ENCODE data around the gene GPHN. TPM values are rescaled to one million over a fixed set of nuclear protein-coding genes. Genes with fewer than 3 reads are reported as not detected.

GPHN gene
- total RNA-seq, 4 donors from 2014 or later, result 14.8 to 20.8 (median 17.0) TPM

DNA sequence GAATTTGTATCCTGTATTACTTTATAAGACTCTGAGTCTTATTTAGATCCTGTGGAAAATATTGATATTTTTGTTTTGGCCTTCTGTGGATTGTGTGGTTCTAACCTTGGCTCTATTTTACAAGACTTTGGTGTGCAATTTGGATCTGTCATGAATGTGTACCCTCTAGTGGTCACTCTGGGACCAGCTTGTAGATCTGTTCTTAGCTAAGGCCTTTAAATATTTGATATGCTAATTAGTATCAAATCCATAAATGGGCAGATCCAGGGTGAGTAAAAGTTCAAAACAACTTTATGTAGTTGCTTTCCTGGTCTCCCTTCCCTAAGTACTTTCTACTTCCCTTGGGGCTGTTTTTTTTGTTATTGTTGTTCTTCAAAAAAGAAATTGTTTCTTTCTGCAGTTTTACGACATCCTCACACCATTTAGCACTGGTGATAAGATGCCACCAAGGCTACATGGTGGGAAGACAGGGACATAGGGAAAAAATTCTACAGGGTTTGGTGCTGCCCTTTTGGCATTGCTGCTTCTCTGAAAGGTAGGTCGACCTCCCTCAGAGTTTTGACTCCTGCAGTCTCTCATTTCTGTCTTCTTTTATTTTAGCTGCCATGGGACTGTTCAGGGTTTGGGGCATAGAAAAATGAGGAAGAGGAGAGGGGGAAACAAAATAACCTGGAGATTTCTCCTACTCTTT lies 238.5 kb downstream of the GPHN start:
- no peak for TF ChIP-seq POLR2A (IDR thresholded peaks at IDR 0.05)
- TF ChIP-seq, protein P1, sequence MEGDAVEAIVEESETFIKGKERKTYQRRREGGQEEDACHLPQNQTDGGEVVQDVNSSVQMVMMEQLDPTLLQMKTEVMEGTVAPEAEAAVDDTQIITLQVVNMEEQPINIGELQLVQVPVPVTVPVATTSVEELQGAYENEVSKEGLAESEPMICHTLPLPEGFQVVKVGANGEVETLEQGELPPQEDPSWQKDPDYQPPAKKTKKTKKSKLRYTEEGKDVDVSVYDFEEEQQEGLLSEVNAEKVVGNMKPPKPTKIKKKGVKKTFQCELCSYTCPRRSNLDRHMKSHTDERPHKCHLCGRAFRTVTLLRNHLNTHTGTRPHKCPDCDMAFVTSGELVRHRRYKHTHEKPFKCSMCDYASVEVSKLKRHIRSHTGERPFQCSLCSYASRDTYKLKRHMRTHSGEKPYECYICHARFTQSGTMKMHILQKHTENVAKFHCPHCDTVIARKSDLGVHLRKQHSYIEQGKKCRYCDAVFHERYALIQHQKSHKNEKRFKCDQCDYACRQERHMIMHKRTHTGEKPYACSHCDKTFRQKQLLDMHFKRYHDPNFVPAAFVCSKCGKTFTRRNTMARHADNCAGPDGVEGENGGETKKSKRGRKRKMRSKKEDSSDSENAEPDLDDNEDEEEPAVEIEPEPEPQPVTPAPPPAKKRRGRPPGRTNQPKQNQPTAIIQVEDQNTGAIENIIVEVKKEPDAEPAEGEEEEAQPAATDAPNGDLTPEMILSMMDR (IDR thresholded peaks at IDR 0.05), result no peak
- no peak overlapping the region for H3K4me3 ChIP-seq (ENCODE audit: low read depth, poor library complexity, severe bottlenecking)
- intact Hi-C loops (cut with DNase I; ENCODE audit: low total_unique reads), result no loop called here
- DNase-seq (ENCODE audit: low spot score in 2 of 2), result no peak
- WGBS, 2 donors, result 79 to 86% methylated on average over 2 of the region's 2 CpGs

DNA sequence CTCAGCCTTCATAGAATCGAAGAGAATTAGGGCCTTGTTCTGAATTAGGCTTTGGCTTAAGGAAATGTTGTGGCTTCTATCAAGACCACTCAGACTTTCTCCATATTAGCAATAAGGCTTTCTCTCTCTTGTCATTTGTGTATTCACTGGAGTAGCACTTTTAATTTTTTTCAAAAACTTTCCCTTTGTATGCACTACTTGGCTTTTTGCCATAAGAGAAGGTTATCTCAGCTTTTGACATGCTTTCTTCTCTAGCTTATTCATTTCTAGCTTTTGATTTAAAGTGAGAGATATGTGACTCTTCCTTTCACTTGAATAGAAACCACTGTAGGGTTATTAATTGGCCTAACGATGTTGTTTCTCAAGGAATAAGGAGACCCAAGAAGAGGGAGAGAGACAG lies 244.2 kb downstream of the GPHN start:
- WGBS, 2 donors, result 71 to 78% methylated on average over 2 of the region's 2 CpGs
- intact Hi-C loops (cut with DNase I; ENCODE audit: low total_unique reads), result no loop called here
- H3K4me3 ChIP-seq (ENCODE audit: low read depth, poor library complexity, severe bottlenecking), result no peak overlapping the region
- no peak for DNase-seq (ENCODE audit: low spot score in 2 of 2)
- TF ChIP-seq, protein P1 (IDR thresholded peaks at IDR 0.05), result no peak
- no peak for TF ChIP-seq POLR2A (IDR thresholded peaks at IDR 0.05)

DNA sequence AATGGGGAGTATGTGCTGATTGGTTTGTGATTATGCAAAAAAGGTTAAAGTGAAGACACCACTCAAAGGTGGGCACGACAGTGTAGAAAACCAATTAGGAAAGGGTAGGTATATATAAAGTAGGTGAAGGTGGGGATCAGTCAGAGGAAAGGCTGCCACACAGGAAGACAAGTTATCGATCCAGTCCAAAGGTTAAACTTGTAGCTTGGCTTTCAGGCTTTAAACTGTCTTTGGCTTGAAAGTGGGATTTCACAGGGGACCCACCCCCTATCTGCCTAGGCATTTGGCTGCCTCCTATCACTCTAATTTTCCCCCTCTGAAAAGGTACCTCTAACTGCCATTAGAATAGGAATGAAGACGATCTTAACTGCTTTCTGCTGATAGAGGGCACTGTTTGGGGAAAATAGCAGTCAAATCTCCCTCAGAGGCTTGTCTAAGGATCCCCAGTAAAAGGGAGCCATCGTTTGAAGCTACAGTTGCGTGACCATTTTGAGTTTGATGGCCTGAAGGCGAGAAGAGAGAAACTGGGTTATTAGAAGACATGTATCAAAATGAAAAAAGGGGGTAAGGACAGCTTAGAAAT lies 250.2 kb downstream of the GPHN start:
- intact Hi-C loops (cut with DNase I; ENCODE audit: low total_unique reads), result no loop called here
- 84 to 88% methylated on average over 6 of the region's 6 CpGs for WGBS, 2 donors
- DNase-seq (ENCODE audit: low spot score in 2 of 2), result no peak
- no peak for TF ChIP-seq POLR2A (IDR thresholded peaks at IDR 0.05)
- TF ChIP-seq, protein P1 (IDR thresholded peaks at IDR 0.05), result no peak
- H3K4me3 ChIP-seq (ENCODE audit: low read depth, poor library complexity, severe bottlenecking), result no peak overlapping the region

DNA sequence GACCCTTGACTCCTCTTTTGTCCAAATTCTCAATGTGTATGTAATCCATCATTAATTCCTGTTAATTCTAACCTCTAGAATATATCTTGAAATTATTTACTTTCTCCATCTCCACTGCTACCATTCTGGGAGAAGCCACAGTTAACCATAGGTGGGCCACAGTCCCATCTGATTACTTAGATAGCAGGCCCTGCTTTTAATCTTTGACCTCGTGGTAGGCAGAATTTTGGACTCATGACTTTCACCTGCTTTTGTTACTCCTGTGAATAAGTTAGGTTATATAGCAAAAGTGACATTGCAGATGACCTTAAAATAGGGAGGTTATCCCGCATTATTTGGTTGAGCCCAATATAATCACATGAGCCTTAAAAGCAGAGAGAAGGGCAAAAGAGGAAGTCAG lies 264.2 kb downstream of the GPHN start:
- no peak for TF ChIP-seq POLR2A (IDR thresholded peaks at IDR 0.05)
- TF ChIP-seq, protein P1 (IDR thresholded peaks at IDR 0.05), result no peak
- no peak overlapping the region for H3K4me3 ChIP-seq (ENCODE audit: low read depth, poor library complexity, severe bottlenecking)
- 83 to 85% methylated on average over 2 of the region's 2 CpGs for WGBS, 2 donors

DNA sequence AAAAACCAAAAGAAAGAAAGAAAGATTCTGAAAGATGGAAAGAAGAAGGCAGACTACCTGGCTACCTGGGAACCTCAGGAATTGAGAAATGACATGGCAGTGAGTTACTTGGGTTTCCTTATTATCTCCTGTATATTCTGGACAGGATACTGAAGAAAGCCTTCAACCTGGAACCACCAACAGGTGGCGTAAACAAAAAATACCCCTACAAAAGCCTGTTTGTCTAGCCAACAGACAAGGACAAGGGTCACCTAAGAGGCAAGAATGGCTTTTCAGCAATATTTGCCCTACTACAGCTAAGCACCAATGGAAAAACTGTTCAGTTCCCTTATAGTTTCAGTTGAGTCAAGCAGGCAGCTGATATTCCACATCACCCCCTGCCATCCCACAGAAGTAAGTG lies 274.9 kb downstream of the GPHN start:
- intact Hi-C loops (cut with DNase I; ENCODE audit: low total_unique reads), result no loop called here
- H3K4me3 ChIP-seq (ENCODE audit: low read depth, poor library complexity, severe bottlenecking), result no peak overlapping the region
- no peak for DNase-seq (ENCODE audit: low spot score in 2 of 2)
- 96 to 97% methylated on average over 1 of the region's 1 CpG for WGBS, 2 donors
- TF ChIP-seq POLR2A (IDR thresholded peaks at IDR 0.05), result no peak
- TF ChIP-seq, protein P1 (IDR thresholded peaks at IDR 0.05), result no peak

More for the DNA sequence above, 264.2 kb downstream of the GPHN start:
- intact Hi-C loops (cut with DNase I; ENCODE audit: low total_unique reads), result no loop called here
- no peak for DNase-seq (ENCODE audit: low spot score in 2 of 2)
